D721Med (cell line): ENCODE results near the gene UNC93A.

Source experiments
- DNase-seq: peaks from one replicate; pipeline ENCODE4 v3.0.0; 2011; ENCODE audit warnings: low spot score; ENCODE audit not compliant: insufficient read length
- FAIRE-seq: peaks from 2 replicates; lab custom pipeline; 2011; peaks lifted over from hg19 to GRCh38; lab: Jason Lieb, UNC
- CTCF ChIP-seq: IDR thresholded peaks from 2 replicates; pipeline ENCODE4 v1.5.1; 2012; ENCODE audit warnings: mild to moderate bottlenecking, control low read depth; ENCODE audit not compliant: insufficient read depth; ENCODE audit errors: missing control alignments

The UNC93A gene

GRCh38 chr6:167345960-167346359, 54.8 kb downstream of the UNC93A start:
- no peak for FAIRE-seq
- DNase-seq, result no peak
- TF ChIP-seq CTCF, result no peak

- no peak for DNase-seq
- no peak for TF ChIP-seq CTCF
- FAIRE-seq, result no peak
Measured at GRCh38 chr6:167347226-167347625, 56.1 kb downstream of the UNC93A start.

- FAIRE-seq, result no peak
Measured at GRCh38 chr6:167349631-167350274, 58.6 kb downstream of the UNC93A start.

GRCh38 chr6:167350275-167350696, 59.2 kb downstream of the UNC93A start:
- DNase-seq (no peak), FAIRE-seq (no peak)
- TF ChIP-seq CTCF, result no peak

More at GRCh38 chr6:167349631-167350274, 58.6 kb downstream of the UNC93A start:
- DNase-seq, result no peak
- no peak for TF ChIP-seq CTCF

GRCh38 chr6:167350731-167351655, 59.9 kb downstream of the UNC93A start:
- DNase-seq (no peak), FAIRE-seq (no peak)
- peak; percentile 79 for TF ChIP-seq CTCF

- no peak for TF ChIP-seq CTCF
- FAIRE-seq, result no peak
Measured at GRCh38 chr6:167351656-167352345, 60.7 kb downstream of the UNC93A start.

More at GRCh38 chr6:167351656-167352345, 60.7 kb downstream of the UNC93A start:
- DNase-seq, result no peak
